HCT116 (cell line): ENCODE measurements around the gene MORF4L2. TPM values are rescaled to one million over a fixed set of nuclear protein-coding genes. Genes with fewer than 3 reads are reported as not detected.

Source experiments
- ATAC-seq: fragments of 200-7000 bp; cut with Tn5 transposase; 2 replicates; pipeline ENCODE4 v1.9.1; 2020; ENCODE audit warnings: mild to moderate bottlenecking, moderate library complexity
- BruUV-seq: library from RNA; stranded (reverse); fragments of 400-500 nt; replicated peaks from 2 replicates; lab custom pipeline; 2021; lab: Mats Ljungman, UMichigan
- CTCF ChIA-PET: fragments of 300-600 bp; sonication (Branson Sonifier 250); formaldehyde crosslinking; loops from one replicate; lab custom pipeline; 2021; ENCODE audit warnings: antibody characterized with exemption; lab: Charles Lee
- POLR2A ChIA-PET: fragments of 300-600, 350-600 bp; sonication (Branson Sonifier 250); formaldehyde crosslinking; loops from one replicate; lab custom pipeline; 2021; ENCODE audit warnings: antibody characterized with exemption; lab: Charles Lee
- RAD21 ChIA-PET, 2 experiments: fragments of 300-600 bp; sonication (Branson Sonifier 250); formaldehyde crosslinking; loops; one replicate each; lab custom pipeline; 2023; ENCODE audit warnings: low total read pairs in 2 of 2; ENCODE audit not compliant: uncharacterized antibody in 2 of 2, unreplicated experiment in 2 of 2, low non-redundant PET in 1 of 2; lab: Charles Lee
- DNase-seq: peaks from one replicate; pipeline ENCODE4 v3.0.0-alpha.2; 2010; ENCODE audit warnings: low read depth, low spot score
- H2AFZ ChIP-seq: fragments of 200-600 bp; shearing (Covaris generic), sonication (generic); 2 replicates; pipeline ENCODE4 v1.6.1; 2017; ENCODE audit warnings: low read depth, mixed run types, mixed read lengths, antibody characterized with exemption, low read length; ENCODE audit not compliant: poor library complexity, severe bottlenecking
- H3K27ac ChIP-seq: 2 replicates; pipeline ENCODE4 v1.5.1; 2012; ENCODE audit warnings: low read depth, low read length
- H3K27me3 ChIP-seq: fragments of 200-600 bp; sonication (generic); 2 replicates; pipeline ENCODE4 v1.6.1; 2016; ENCODE audit warnings: mixed run types, low read length, mixed read lengths; ENCODE audit not compliant: insufficient read depth
- H3K36me3 ChIP-seq, 2 experiments: fragments of 200-500 bp in 1 of 2; fragments of 200-600 bp in 1 of 2; sonication (Bioruptor generic) in 1 of 2; sonication (generic) in 1 of 2; 2 replicates each; pipeline versions ENCODE4 v1.5.1 to v1.6.1; 2014 to 2016; ENCODE audit warnings: low read length in 2 of 2, inconsistent platforms in 1 of 2, mixed read lengths in 1 of 2, mixed run types in 1 of 2; ENCODE audit not compliant: insufficient read depth in 2 of 2, control insufficient read depth in 1 of 2
- H3K4me1 ChIP-seq, 2 experiments: fragments of 200-600 bp in 1 of 2; sonication (generic) in 1 of 2; 2 replicates each; pipeline versions ENCODE4 v1.5.1 to v1.6.1; 2012 to 2017; ENCODE audit warnings: low read length in 2 of 2, inconsistent platforms in 1 of 2, mild to moderate bottlenecking in 1 of 2, mixed read lengths in 1 of 2, mixed run types in 1 of 2, moderate library complexity in 1 of 2; ENCODE audit not compliant: insufficient read depth in 2 of 2, control insufficient read depth in 1 of 2
- H3K4me2 ChIP-seq: fragments of 200-600 bp; sonication (generic); 2 replicates; pipeline ENCODE4 v1.6.1; 2017; ENCODE audit warnings: mixed run types, low read length, mixed read lengths
- H3K4me3 ChIP-seq, 2 experiments: fragments of 200-600 bp in 1 of 2; sonication (generic) in 1 of 2; replicated peaks in 1 of 2; 2 replicates each; pipeline ENCODE4 v1.5.1; 2011 to 2016; ENCODE audit warnings: low read length in 2 of 2, control low read depth in 1 of 2, low read depth in 1 of 2, mild to moderate bottlenecking in 1 of 2, mixed read lengths in 1 of 2, mixed run types in 1 of 2
- H3K79me2 ChIP-seq: fragments of 200-600 bp; sonication (generic); 2 replicates; pipeline ENCODE4 v1.6.1; 2017; ENCODE audit warnings: mild to moderate bottlenecking, mixed run types, low read length, moderate library complexity, mixed read lengths; ENCODE audit not compliant: insufficient read depth
- H3K9ac ChIP-seq: fragments of 200-600 bp; sonication (generic); 2 replicates; pipeline ENCODE4 v1.6.1; 2016; ENCODE audit warnings: low read length, mixed read lengths
- H3K9me2 ChIP-seq: fragments of 200-600 bp; sonication (generic), shearing (Covaris generic); 2 replicates; pipeline ENCODE4 v1.6.1; 2017; ENCODE audit warnings: mixed run types, mild to moderate bottlenecking, moderate library complexity; ENCODE audit not compliant: insufficient read depth
- H3K9me3 ChIP-seq, 2 experiments: fragments of 200-500 bp in 1 of 2; fragments of 200-600 bp in 1 of 2; sonication (Bioruptor generic) in 1 of 2; sonication (generic) in 1 of 2; 2 replicates each; pipeline ENCODE4 v1.6.1; 2014 to 2017; ENCODE audit warnings: low read length in 2 of 2, mixed read lengths in 2 of 2, inconsistent platforms in 1 of 2, low read depth in 1 of 2, mild to moderate bottlenecking in 1 of 2, mixed run types in 1 of 2, moderate library complexity in 1 of 2; ENCODE audit not compliant: control insufficient read depth in 1 of 2, insufficient read depth in 1 of 2
- H4K20me1 ChIP-seq: fragments of 200-600 bp; sonication (generic), shearing (Covaris generic); 2 replicates; pipeline ENCODE4 v1.6.1; 2017; ENCODE audit warnings: mixed run types, mild to moderate bottlenecking, moderate library complexity; ENCODE audit not compliant: insufficient read depth
- CBX3 ChIP-seq: IDR thresholded peaks from 2 replicates; pipeline ENCODE4 v1.6.1; 2012; ENCODE audit warnings: low read depth
- EGR1 ChIP-seq: IDR thresholded peaks from 2 replicates; pipeline ENCODE4 v1.6.1; 2012; ENCODE audit warnings: low read depth
- EZH2 ChIP-seq: fragments of 200-600 bp; sonication (generic); IDR thresholded peaks from 2 replicates; pipeline ENCODE4 v1.6.1; 2017; ENCODE audit warnings: antibody characterized with exemption, mixed run types
- FOSL1 ChIP-seq: IDR thresholded peaks from 2 replicates; pipeline ENCODE4 v1.6.1; 2012; ENCODE audit warnings: low read depth
- JUND ChIP-seq: IDR thresholded peaks from 2 replicates; pipeline ENCODE4 v1.6.1; 2012
- POLR2A ChIP-seq: IDR thresholded peaks from 2 replicates; pipeline ENCODE4 v1.7.0; 2011; ENCODE audit warnings: borderline replicate concordance; ENCODE audit not compliant: insufficient read depth, insufficient read length; ENCODE audit errors: extremely low read depth
- POLR2AphosphoS5 ChIP-seq: IDR thresholded peaks from 2 replicates; pipeline ENCODE4 v1.6.1; 2011; ENCODE audit warnings: mild to moderate bottlenecking, low read depth, low read length, moderate library complexity
- RAD21 ChIP-seq: IDR thresholded peaks from 2 replicates; pipeline ENCODE4 v1.6.1; 2012; ENCODE audit warnings: low read depth, mild to moderate bottlenecking
- SIN3A ChIP-seq: IDR thresholded peaks from 2 replicates; pipeline ENCODE4 v1.6.1; 2012; ENCODE audit warnings: low read depth
- SP1 ChIP-seq: IDR thresholded peaks from 2 replicates; pipeline ENCODE4 v1.6.1; 2012; ENCODE audit warnings: low read depth
- SRF ChIP-seq: IDR thresholded peaks from 2 replicates; pipeline ENCODE4 v1.6.1; 2012; ENCODE audit warnings: low read depth
- TCF7L2 ChIP-seq: IDR thresholded peaks from 2 replicates; pipeline ENCODE4 v1.7.0; 2011; ENCODE audit warnings: borderline replicate concordance, inconsistent platforms; ENCODE audit not compliant: insufficient read depth, insufficient read length; ENCODE audit errors: extremely low read depth
- YY1 ChIP-seq: IDR thresholded peaks from 2 replicates; pipeline ENCODE4 v1.6.1; 2011; ENCODE audit warnings: low read length, low read depth, moderate library complexity, mild to moderate bottlenecking; ENCODE audit not compliant: insufficient replicate concordance; ENCODE audit errors: extremely low read depth
- ZFX ChIP-seq: fragments of 450-650 bp; IDR thresholded peaks from 2 replicates; pipeline ENCODE4 v1.6.1; 2017
- intact Hi-C: fragments of 100-400 bp; cut with micrococcal nuclease; formaldehyde crosslinking; loops from 2 replicates; pipeline ENCODE4 v1.10.0; 2022
- total RNA-seq: library from RNA; stranded (reverse); gene quantifications from one replicate; pipeline ENCODE4 v1.2.1, GENCODE V29; 2021; ENCODE audit not compliant: unreplicated experiment
- TF ChIP-seq, protein P1 (sequence below): IDR thresholded peaks from 2 replicates; pipeline ENCODE4 v1.6.1; 2012
- TF ChIP-seq, protein P2 (sequence below): IDR thresholded peaks from 2 replicates; pipeline ENCODE4 v1.6.1; 2012
- TF ChIP-seq, protein P3 (sequence below): IDR thresholded peaks from 2 replicates; pipeline ENCODE4 v1.6.1; 2012; ENCODE audit warnings: low read depth
- TF ChIP-seq, protein P4 (sequence below): IDR thresholded peaks from 2 replicates; pipeline ENCODE4 v1.6.1; 2011; ENCODE audit warnings: mild to moderate bottlenecking, low read length, moderate library complexity; ENCODE audit not compliant: insufficient replicate concordance; ENCODE audit errors: extremely low read depth

MORF4L2 gene
- total RNA-seq, 1 experiment from 2014 or later: 308 TPM

DNA sequence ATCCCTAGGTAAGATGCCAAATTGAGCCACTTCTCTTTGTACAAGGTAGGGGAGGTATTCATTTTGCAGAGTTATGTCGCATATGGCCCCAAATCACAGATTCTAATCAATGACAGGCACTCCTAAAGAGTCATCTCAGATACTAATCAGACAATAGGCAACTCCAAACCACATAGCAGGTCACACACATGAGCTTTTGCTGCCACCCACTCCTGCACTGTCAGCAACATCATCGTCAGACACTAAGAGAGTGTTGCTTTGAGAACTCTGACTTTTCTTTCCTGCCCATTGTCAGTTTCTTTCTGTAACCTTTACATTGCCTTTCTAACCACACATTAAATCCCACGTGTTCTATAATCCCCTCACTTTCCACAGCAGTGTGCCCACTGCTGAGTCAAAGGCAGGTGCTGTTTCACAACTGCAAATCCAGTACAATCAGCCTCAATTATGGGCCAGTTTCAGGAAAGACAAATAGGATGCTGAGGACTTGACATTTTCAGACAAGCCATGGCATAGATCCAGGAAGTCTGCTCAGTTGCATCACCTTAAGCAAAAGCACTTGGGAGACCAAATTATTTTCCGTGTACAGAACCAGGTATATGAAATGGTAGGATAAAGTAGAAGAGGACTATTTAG lies 47.7 kb upstream of the MORF4L2 start:
- no peak for ATAC-seq
- Histone ChIP-seq H3K4me1 (no peaks in the 10 kb centered on the region), H3K27me3 (peaks cover 13% of the 10 kb centered on the region), H3K9me3 (no peaks in the 10 kb centered on the region), H3K4me3 (no peak overlapping the region), H4K20me1 (no peaks in the 10 kb centered on the region), H3K9ac (no peak overlapping the region), H3K36me3 (no peaks in the 10 kb centered on the region), H3K79me2 (no peaks in the 10 kb centered on the region), H3K9me2 (no peaks in the 10 kb centered on the region), H3K4me2 (no peak overlapping the region), H2AFZ (no peak overlapping the region), H3K27ac (no peak overlapping the region)
- DNase-seq: no peak
- ChIA-PET RAD21 (no interaction called here), CTCF (no interaction called here), POLR2A (no interaction called here)
- no peak for TF ChIP-seq SP1
- TF ChIP-seq ZFX: no peak
- no peak for TF ChIP-seq YY1
- TF ChIP-seq, protein P1, sequence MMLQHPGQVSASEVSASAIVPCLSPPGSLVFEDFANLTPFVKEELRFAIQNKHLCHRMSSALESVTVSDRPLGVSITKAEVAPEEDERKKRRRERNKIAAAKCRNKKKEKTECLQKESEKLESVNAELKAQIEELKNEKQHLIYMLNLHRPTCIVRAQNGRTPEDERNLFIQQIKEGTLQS: no peak
- TF ChIP-seq SIN3A: no peak
- no peak for TF ChIP-seq RAD21
- TF ChIP-seq POLR2A: no peak
- TF ChIP-seq, protein P2, sequence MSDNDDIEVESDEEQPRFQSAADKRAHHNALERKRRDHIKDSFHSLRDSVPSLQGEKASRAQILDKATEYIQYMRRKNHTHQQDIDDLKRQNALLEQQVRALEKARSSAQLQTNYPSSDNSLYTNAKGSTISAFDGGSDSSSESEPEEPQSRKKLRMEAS: no peak
- TF ChIP-seq, protein P3, sequence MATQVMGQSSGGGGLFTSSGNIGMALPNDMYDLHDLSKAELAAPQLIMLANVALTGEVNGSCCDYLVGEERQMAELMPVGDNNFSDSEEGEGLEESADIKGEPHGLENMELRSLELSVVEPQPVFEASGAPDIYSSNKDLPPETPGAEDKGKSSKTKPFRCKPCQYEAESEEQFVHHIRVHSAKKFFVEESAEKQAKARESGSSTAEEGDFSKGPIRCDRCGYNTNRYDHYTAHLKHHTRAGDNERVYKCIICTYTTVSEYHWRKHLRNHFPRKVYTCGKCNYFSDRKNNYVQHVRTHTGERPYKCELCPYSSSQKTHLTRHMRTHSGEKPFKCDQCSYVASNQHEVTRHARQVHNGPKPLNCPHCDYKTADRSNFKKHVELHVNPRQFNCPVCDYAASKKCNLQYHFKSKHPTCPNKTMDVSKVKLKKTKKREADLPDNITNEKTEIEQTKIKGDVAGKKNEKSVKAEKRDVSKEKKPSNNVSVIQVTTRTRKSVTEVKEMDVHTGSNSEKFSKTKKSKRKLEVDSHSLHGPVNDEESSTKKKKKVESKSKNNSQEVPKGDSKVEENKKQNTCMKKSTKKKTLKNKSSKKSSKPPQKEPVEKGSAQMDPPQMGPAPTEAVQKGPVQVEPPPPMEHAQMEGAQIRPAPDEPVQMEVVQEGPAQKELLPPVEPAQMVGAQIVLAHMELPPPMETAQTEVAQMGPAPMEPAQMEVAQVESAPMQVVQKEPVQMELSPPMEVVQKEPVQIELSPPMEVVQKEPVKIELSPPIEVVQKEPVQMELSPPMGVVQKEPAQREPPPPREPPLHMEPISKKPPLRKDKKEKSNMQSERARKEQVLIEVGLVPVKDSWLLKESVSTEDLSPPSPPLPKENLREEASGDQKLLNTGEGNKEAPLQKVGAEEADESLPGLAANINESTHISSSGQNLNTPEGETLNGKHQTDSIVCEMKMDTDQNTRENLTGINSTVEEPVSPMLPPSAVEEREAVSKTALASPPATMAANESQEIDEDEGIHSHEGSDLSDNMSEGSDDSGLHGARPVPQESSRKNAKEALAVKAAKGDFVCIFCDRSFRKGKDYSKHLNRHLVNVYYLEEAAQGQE: no peak
- no peak for TF ChIP-seq TCF7L2
- TF ChIP-seq CBX3: no peak
- no peak for TF ChIP-seq EGR1
- TF ChIP-seq, protein P4, sequence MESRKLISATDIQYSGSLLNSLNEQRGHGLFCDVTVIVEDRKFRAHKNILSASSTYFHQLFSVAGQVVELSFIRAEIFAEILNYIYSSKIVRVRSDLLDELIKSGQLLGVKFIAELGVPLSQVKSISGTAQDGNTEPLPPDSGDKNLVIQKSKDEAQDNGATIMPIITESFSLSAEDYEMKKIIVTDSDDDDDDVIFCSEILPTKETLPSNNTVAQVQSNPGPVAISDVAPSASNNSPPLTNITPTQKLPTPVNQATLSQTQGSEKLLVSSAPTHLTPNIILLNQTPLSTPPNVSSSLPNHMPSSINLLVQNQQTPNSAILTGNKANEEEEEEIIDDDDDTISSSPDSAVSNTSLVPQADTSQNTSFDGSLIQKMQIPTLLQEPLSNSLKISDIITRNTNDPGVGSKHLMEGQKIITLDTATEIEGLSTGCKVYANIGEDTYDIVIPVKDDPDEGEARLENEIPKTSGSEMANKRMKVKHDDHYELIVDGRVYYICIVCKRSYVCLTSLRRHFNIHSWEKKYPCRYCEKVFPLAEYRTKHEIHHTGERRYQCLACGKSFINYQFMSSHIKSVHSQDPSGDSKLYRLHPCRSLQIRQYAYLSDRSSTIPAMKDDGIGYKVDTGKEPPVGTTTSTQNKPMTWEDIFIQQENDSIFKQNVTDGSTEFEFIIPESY: no peak
- TF ChIP-seq FOSL1: no peak
- no peak for TF ChIP-seq EZH2
- TF ChIP-seq SRF: no peak
- TF ChIP-seq POLR2AphosphoS5: no peak
- TF ChIP-seq JUND: no peak
- no TSS peak for BruUV-seq
- intact Hi-C loops: no loop called here
